Common myeloid progenitor, CD34-positive (primary cell): ENCODE data around the gene NR4A3.

Source experiments
- CTCF ChIA-PET: fragments of 350-600 bp; sonication (Branson Sonifier 250); formaldehyde crosslinking; loops from one replicate; lab custom pipeline; 2021; ENCODE audit warnings: antibody characterized with exemption; lab: Charles Lee
- POLR2A ChIA-PET: fragments of 350-600 bp; sonication (Branson Sonifier 250); formaldehyde crosslinking; loops from one replicate; lab custom pipeline; 2021; ENCODE audit warnings: antibody characterized with exemption; lab: Charles Lee
- DNase-seq, 3 donors: peaks; one replicate each; pipeline versions ENCODE4 v3.0.0 to v3.0.0-alpha.2; 2013
- H3K27ac ChIP-seq, 2 experiments: 1 replicate in 1 of 2; 2 replicates in 1 of 2; pipeline ENCODE4 v1.7.0; 2013; ENCODE audit warnings: inconsistent platforms in 2 of 2, low read length in 2 of 2, mild to moderate bottlenecking in 2 of 2, low read depth in 1 of 2, moderate library complexity in 1 of 2; ENCODE audit not compliant: severe bottlenecking in 2 of 2, insufficient read depth in 1 of 2, poor library complexity in 1 of 2
- H3K27me3 ChIP-seq, 5 experiments: replicated peaks in 2 of 5; 1 replicate in 3 of 5; 2 replicates in 2 of 5; pipeline versions ENCODE4 v1.6.1 to v1.7.0; 2013; ENCODE audit warnings: low read length in 4 of 5, mild to moderate bottlenecking in 2 of 5, moderate library complexity in 2 of 5, inconsistent platforms in 1 of 5; ENCODE audit not compliant: insufficient read depth in 5 of 5, control insufficient read depth in 4 of 5
- H3K36me3 ChIP-seq, 4 experiments: 1 replicate in 2 of 4; 2 replicates in 2 of 4; pipeline versions ENCODE4 v1.6.1 to v1.7.0; 2013; ENCODE audit warnings: low read length in 3 of 4, control low read depth in 1 of 4, mild to moderate bottlenecking in 1 of 4; ENCODE audit not compliant: control insufficient read depth in 4 of 4, insufficient read depth in 4 of 4
- H3K4me1 ChIP-seq, 4 experiments: 1 replicate in 3 of 4; 2 replicates in 1 of 4; pipeline versions ENCODE4 v1.6.1 to v1.7.1; 2013; ENCODE audit warnings: low read length in 3 of 4, mild to moderate bottlenecking in 3 of 4, control low read depth in 1 of 4, inconsistent platforms in 1 of 4, moderate library complexity in 1 of 4; ENCODE audit not compliant: control insufficient read depth in 4 of 4, insufficient read depth in 4 of 4; ENCODE audit errors: control extremely low read depth in 1 of 4
- H3K4me3 ChIP-seq, 7 experiments: 1 replicate in 4 of 7; 2 replicates in 3 of 7; pipeline versions ENCODE4 v1.5.1 to v1.7.0; 2013; ENCODE audit warnings: mild to moderate bottlenecking in 7 of 7, low read length in 6 of 7, moderate library complexity in 6 of 7, inconsistent platforms in 2 of 7, low read depth in 2 of 7, control low read depth in 1 of 7; ENCODE audit not compliant: insufficient read depth in 4 of 7, control insufficient read depth in 1 of 7; ENCODE audit errors: extremely low read depth in 1 of 7
- H3K9me3 ChIP-seq, 5 experiments: 1 replicate in 4 of 5; 2 replicates in 1 of 5; pipeline versions ENCODE4 v1.6.1 to v1.7.1; 2013; ENCODE audit warnings: low read length in 4 of 5, mild to moderate bottlenecking in 2 of 5, inconsistent platforms in 1 of 5, low read depth in 1 of 5, moderate library complexity in 1 of 5; ENCODE audit not compliant: control insufficient read depth in 4 of 5, insufficient read depth in 2 of 5; ENCODE audit errors: control extremely low read depth in 1 of 5
- WGBS: methylation state at CpG from one replicate; pipeline ENCODE4 v1.1.5; 2013; ENCODE audit not compliant: insufficient coverage; 5-methylcytosine and 5-hydroxymethylcytosine counted together

NR4A3 gene

GRCh38 chr9:99858087-99858486 lies 36.4 kb downstream of the NR4A3 start:
- no peak for DNase-seq
- Histone ChIP-seq H3K4me1 (no peaks in the 10 kb centered on the region), H3K9me3 (no peaks in the 10 kb centered on the region), H3K4me3 (no peak overlapping the region), H3K27me3 (no peaks in the 10 kb centered on the region), H3K36me3 (no peaks in the 10 kb centered on the region), H3K27ac (no peak overlapping the region)
- ChIA-PET POLR2A (no interaction called here), CTCF (interaction anchor here (1.9 kb wide), 1 partner anchor 19 kb away, joined by 5 read pairs; no protein-coding TSS in a partner anchor)
- WGBS, result 100% methylated on average over 2 of the region's 3 CpGs

- CTCF ChIA-PET, result interaction anchor here (0.7 kb wide), 1 partner anchor 14 kb away, joined by 3 read pairs; no protein-coding TSS in a partner anchor
- DNase-seq, result no peak
- Histone ChIP-seq H3K27me3 (no peaks in the 10 kb centered on the region), H3K9me3 (no peaks in the 10 kb centered on the region), H3K4me1 (no peaks in the 10 kb centered on the region), H3K27ac (no peak overlapping the region), H3K4me3 (no peak overlapping the region), H3K36me3 (no peaks in the 10 kb centered on the region)
- POLR2A ChIA-PET, result no interaction called here
- WGBS, result 100% methylated on average over 4 of the region's 5 CpGs
Measured at GRCh38 chr9:99859243-99859980, 37.7 kb downstream of the NR4A3 start.

GRCh38 chr9:99860266-99860665 lies 38.6 kb downstream of the NR4A3 start:
- H3K36me3 ChIP-seq, result no peaks in the 10 kb centered on the region
- WGBS, result 100% methylated on average over 1 of the region's 1 CpG
- H3K9me3 ChIP-seq, result no peaks in the 10 kb centered on the region
- no peaks in the 10 kb centered on the region for H3K4me1 ChIP-seq
- no peak overlapping the region for H3K27ac ChIP-seq
- H3K27me3 ChIP-seq, result no peaks in the 10 kb centered on the region
- H3K4me3 ChIP-seq, result no peak overlapping the region
- ChIA-PET CTCF (no interaction called here), POLR2A (no interaction called here)
- DNase-seq, result no peak

GRCh38 chr9:99863955-99864354 lies 42.3 kb downstream of the NR4A3 start:
- no peaks in the 10 kb centered on the region for H3K9me3 ChIP-seq
- H3K4me3 ChIP-seq, result no peak overlapping the region
- ChIA-PET CTCF (interaction anchor here (0.9 kb wide), 1 partner anchor 14 kb away, joined by 4 read pairs; no protein-coding TSS in a partner anchor), POLR2A (interaction anchor here (0.6 kb wide), 1 partner anchor 43 kb away, joined by 3 read pairs; the partner anchor contains the start of gene STX17)
- H3K27ac ChIP-seq, result no peak overlapping the region
- no peaks in the 10 kb centered on the region for H3K36me3 ChIP-seq
- H3K27me3 ChIP-seq, result no peaks in the 10 kb centered on the region
- DNase-seq, result no peak
- WGBS, result no CpG with 5 or more reads among the region's 2 CpGs
- peaks cover 0 to 8% (median under 1%) of the 10 kb centered on the region in 4 experiments for H3K4me1 ChIP-seq

- no CpG with 5 or more reads among the region's 2 CpGs for WGBS
- no peaks in the 10 kb centered on the region for H3K27me3 ChIP-seq
- CTCF ChIA-PET, result interaction anchor here (0.9 to 1.3 kb wide), 2 partner anchors 9 to 10 kb away, joined by 3 read pairs; no protein-coding TSS in a partner anchor
- H3K4me1 ChIP-seq, result peaks cover 0 to 8% (median under 1%) of the 10 kb centered on the region in 4 experiments
- POLR2A ChIA-PET, result no interaction called here
- H3K27ac ChIP-seq, result no peak overlapping the region
- DNase-seq, result no peak
- H3K9me3 ChIP-seq, result no peaks in the 10 kb centered on the region
- H3K36me3 ChIP-seq, result no peaks in the 10 kb centered on the region
- H3K4me3 ChIP-seq, result no peak overlapping the region
Measured at GRCh38 chr9:99866398-99866797, 44.7 kb downstream of the NR4A3 start.

- Histone ChIP-seq H3K27ac (no peak overlapping the region), H3K9me3 (no peaks in the 10 kb centered on the region), H3K4me1 (peaks cover 0 to 8% (median under 1%) of the 10 kb centered on the region in 4 experiments), H3K4me3 (no peak overlapping the region), H3K27me3 (no peaks in the 10 kb centered on the region), H3K36me3 (no peaks in the 10 kb centered on the region)
- WGBS, result no CpG with 5 or more reads among the region's 3 CpGs
- POLR2A ChIA-PET, result no interaction called here
- CTCF ChIA-PET, result interaction anchor here (1.1 kb wide), 1 partner anchor 11 kb away, joined by 3 read pairs; no protein-coding TSS in a partner anchor
- no peak for DNase-seq
Measured at GRCh38 chr9:99867536-99867935, 45.9 kb downstream of the NR4A3 start.

GRCh38 chr9:99867968-99868367 lies 46.3 kb downstream of the NR4A3 start:
- no peaks in the 10 kb centered on the region for H3K9me3 ChIP-seq
- DNase-seq, result no peak
- no peaks in the 10 kb centered on the region for H3K27me3 ChIP-seq
- no peak overlapping the region for H3K27ac ChIP-seq
- no peak overlapping the region for H3K4me3 ChIP-seq
- peaks cover 0 to 8% (median under 1%) of the 10 kb centered on the region in 4 experiments for H3K4me1 ChIP-seq
- no peaks in the 10 kb centered on the region for H3K36me3 ChIP-seq
- CTCF ChIA-PET, result interaction anchor here (1.1 kb wide), 1 partner anchor 11 kb away, joined by 3 read pairs; no protein-coding TSS in a partner anchor
- POLR2A ChIA-PET, result no interaction called here
